T47D (cell line): ENCODE data around the gene INSYN1.
"Not testable (repeated sequence)": the region's sequence is repeated elsewhere in the genome, so short reads cannot be mapped to it uniquely, and the experiment has no call there.

ENCODE experiments used
- DNase-seq, 2 experiments: peaks; one replicate each; pipeline versions ENCODE4 v3.0.0 to v3.0.0-alpha.2; 2011 to 2012; ENCODE audit warnings: low read depth in 1 of 2, low spot score in 1 of 2
- JUND ChIP-seq: IDR thresholded peaks from 2 replicates; pipeline ENCODE4 v1.6.1; 2012; ENCODE audit warnings: low read depth
- in situ Hi-C: cut with HindIII; loops from 2 replicates; pipeline ENCODE4 v1.10.0; 2016; ENCODE audit warnings: low sequenced_read_pairs, low pct_unique_long_range_greater_than_20kb

The INSYN1 gene

GRCh38 chr15:73753250-73754130 lies at the start of gene INSYN1:
Gene INSYN1 (minus strand): TSS chr15:73753351. CDS start chr15:73751130, 2,221 bp downstream.
- in situ Hi-C loops, result no loop called here
- TF ChIP-seq JUND, result no peak
- DNase-seq, result peak; percentile 33 to 76

- DNase-seq, result no peak
- in situ Hi-C loops, result no loop called here
- no peak for TF ChIP-seq JUND
Observed at GRCh38 chr15:73802431-73803041, 49.4 kb upstream of the INSYN1 start.

GRCh38 chr15:73800662-73801345 lies 47.7 kb upstream of the INSYN1 start:
- in situ Hi-C loops, result no loop called here
- TF ChIP-seq JUND, result no peak
- DNase-seq, result no peak

GRCh38 chr15:73799466-73799865 lies 46.3 kb upstream of the INSYN1 start:
- in situ Hi-C loops, result no loop called here
- DNase-seq, result no peak
- TF ChIP-seq JUND, result no peak

GRCh38 chr15:73797366-73798158 lies 44.4 kb upstream of the INSYN1 start:
- no peak for TF ChIP-seq JUND
- DNase-seq, result no peak
- in situ Hi-C loops, result no loop called here

- in situ Hi-C loops, result no loop called here
- TF ChIP-seq JUND, result no peak
Observed at GRCh38 chr15:73796331-73796831, 43.2 kb upstream of the INSYN1 start.

GRCh38 chr15:73794443-73795133 lies 41.4 kb upstream of the INSYN1 start:
- peak in 1 of 2 experiments; percentile 56 for DNase-seq
- TF ChIP-seq JUND, result no peak
- in situ Hi-C loops, result no loop called here

More at GRCh38 chr15:73796331-73796831, 43.2 kb upstream of the INSYN1 start:
- DNase-seq, result no peak

GRCh38 chr15:73792899-73793541 lies 39.9 kb upstream of the INSYN1 start:
- in situ Hi-C loops, DNase-seq: not testable (repeated sequence)

GRCh38 chr15:73792415-73792814 lies 39.3 kb upstream of the INSYN1 start:
- in situ Hi-C loops, result no loop called here
- no peak for TF ChIP-seq JUND
- peak in 1 of 2 experiments; percentile 12 for DNase-seq

GRCh38 chr15:73789521-73790240 lies 36.5 kb upstream of the INSYN1 start:
- in situ Hi-C loops, result no loop called here
- TF ChIP-seq JUND, result no peak
- no peak for DNase-seq
